Adrenal gland (tissue), 12 donors: Measurements from ENCODE around the gene SEMA6A. TPM values are rescaled to one million over a fixed set of nuclear protein-coding genes. Genes with fewer than 3 reads are reported as not detected.

Experiments used
- DNase-seq, 7 donors: peaks; one replicate each; pipeline ENCODE4 v3.0.0-alpha.2; 2019 to 2020
- H3K27ac ChIP-seq, 5 donors: fragments of 200-600 bp; sonication (generic) in 4 of 5; 1 replicate in 3 of 5; 2 replicates in 2 of 5; pipeline versions ENCODE4 v1.5.1 to v1.8.0; 2016 to 2020; ENCODE audit warnings: mild to moderate bottlenecking in 1 of 5
- H3K27me3 ChIP-seq: fragments of 200-600 bp; 2 replicates; pipeline ENCODE4 v1.8.0; 2021
- H3K36me3 ChIP-seq, 2 donors: fragments of 200-600 bp; replicated peaks in 1 of 2; 1 replicate in 1 of 2; 2 replicates in 1 of 2; pipeline versions ENCODE4 v1.5.1 to v1.8.0; 2018 to 2022
- H3K4me1 ChIP-seq, 2 donors: fragments of 200-600 bp; replicated peaks in 1 of 2; 1 replicate in 1 of 2; 2 replicates in 1 of 2; pipeline versions ENCODE4 v1.5.1 to v1.8.0; 2018 to 2021
- H3K4me3 ChIP-seq, 4 donors: fragments of 200-600 bp; sonication (generic) in 3 of 4; one replicate each; pipeline ENCODE4 v1.5.1; 2016 to 2018
- H3K9me3 ChIP-seq, 3 donors: fragments of 200-600 bp; sonication (generic) in 1 of 3; replicated peaks in 1 of 3; 1 replicate in 2 of 3; 2 replicates in 1 of 3; pipeline versions ENCODE4 v1.5.1 to v1.8.0; 2016 to 2021
- CTCF ChIP-seq, 6 experiments: fragments of 450-650 bp in 4 of 6; fragments of 200-600 bp in 2 of 6; sonication (generic) in 1 of 6; IDR thresholded peaks; 1 replicate in 5 of 6; 2 replicates in 1 of 6; pipeline versions ENCODE4 v1.5.1 to v1.8.0; 2016 to 2021; ENCODE audit warnings: antibody characterized with exemption in 6 of 6, mild to moderate bottlenecking in 2 of 6, moderate library complexity in 1 of 6
- POLR2A ChIP-seq, 2 donors: fragments of 450-650 bp; IDR thresholded peaks; one replicate each; pipeline ENCODE4 v1.6.1; 2017; ENCODE audit warnings: antibody characterized with exemption in 2 of 2, mild to moderate bottlenecking in 2 of 2, moderate library complexity in 1 of 2
- WGBS, 4 donors: extraction: QIAGEN DNeasy Blood & Tissue Kit in 2 of 4; methylation state at CpG; one replicate each; pipeline versions ENCODE4 v1.1.5 to v1.1.7; 2013 to 2017; 5-methylcytosine and 5-hydroxymethylcytosine counted together
- intact Hi-C, 2 donors: fragments of 100-400 bp; cut with DNase I; formaldehyde crosslinking; loops; one replicate each; pipeline versions ENCODE4 v1.14.1 to v1.15.0; 2022 to 2023
- polyA plus RNA-seq, 3 donors: library from polyadenylated mRNA; stranded (reverse); fragments of 200-250 nt in 2 of 3; fragments of 350-450 nt in 1 of 3; fragmentation: Illumina TruSeq in 1 of 3; extraction: RNeasy Lipid Tissue Mini Kit (QIAGEN cat#74804) in 1 of 3; gene quantifications; one replicate each; pipeline ENCODE4 v1.2.3, GENCODE V29; 2013 to 2014
- total RNA-seq, 9 donors: library from RNA; depleted of rRNA in 4 of 9; stranded (reverse); fragments of >200 nt in 4 of 9; fragments of 120-200 nt in 1 of 9; fragmentation: NEBNext Ultra II Directional in 1 of 9; extraction: Animal tissue kit (Norgen Biotek cat#: 25700) in 1 of 9; gene quantifications; one replicate each; pipeline versions ENCODE4 v1.1.0 to v1.2.4, GENCODE V29; 2013 to 2023
- donor health status: healthy with polysubstance abuse.
- donor health status: Bipolar disorder and iron deficiency.
- donor health status: DM: yes; HTN: yes; CAD: no.
- donor health status: DM: no; HTN: no; CAD: no.
- donor health status: DM: no; HTN: no; CAD: no.
- donor health status: DM: yes; HTN: yes; CAD: no.

Gene SEMA6A
- total and polyA plus RNA-seq, 12 donors = 55.1 to 182 (median 124) TPM

GRCh38 chr5:116467465-116467843 is 107.2 kb downstream of the SEMA6A start:
- no peaks in the 10 kb centered on the region for H3K27me3 ChIP-seq
- H3K4me1 ChIP-seq = peaks cover 10 to 28% of the 10 kb centered on the region in 2 donors
- DNase-seq = no peak
- peaks cover 0 to 40% of the 10 kb centered on the region in 2 donors for H3K36me3 ChIP-seq
- no peak overlapping the region for H3K4me3 ChIP-seq
- TF ChIP-seq CTCF (IDR thresholded peaks at IDR 0.05) = no peak
- TF ChIP-seq POLR2A (IDR thresholded peaks at IDR 0.05) = no peak
- H3K9me3 ChIP-seq = no peaks in the 10 kb centered on the region
- intact Hi-C loops = no loop called here
- WGBS, 4 donors = 86 to 96% (median 91%) methylated on average over 3 to 5 of the region's 5 CpGs
- H3K27ac ChIP-seq = no peak overlapping the region

GRCh38 chr5:116466727-116467464 is 107.7 kb downstream of the SEMA6A start:
- 73 to 87% (median 80%) methylated on average over 7 of the region's 7 CpGs for WGBS, 4 donors
- H3K36me3 ChIP-seq = peaks cover 0 to 34% of the 10 kb centered on the region in 2 donors
- peaks cover 14 to 33% of the 10 kb centered on the region in 2 donors for H3K4me1 ChIP-seq

GRCh38 chr5:116465411-116465810 is 109.2 kb downstream of the SEMA6A start:
- DNase-seq = no peak

More at GRCh38 chr5:116466727-116467464, 107.7 kb downstream of the SEMA6A start:
- TF ChIP-seq POLR2A (IDR thresholded peaks at IDR 0.05) (no peak), CTCF (IDR thresholded peaks at IDR 0.05) (no peak)
- Histone ChIP-seq H3K27me3 (no peaks in the 10 kb centered on the region), H3K9me3 (no peaks in the 10 kb centered on the region), H3K27ac (no peak overlapping the region), H3K4me3 (no peak overlapping the region)
- DNase-seq = no peak
- intact Hi-C loops = no loop called here

More at GRCh38 chr5:116465411-116465810, 109.2 kb downstream of the SEMA6A start:
- H3K27ac ChIP-seq = no peak overlapping the region
- H3K9me3 ChIP-seq = no peaks in the 10 kb centered on the region
- H3K36me3 ChIP-seq = peaks cover 0 to 27% of the 10 kb centered on the region in 2 donors
- intact Hi-C loops = no loop called here
- H3K4me3 ChIP-seq = no peak overlapping the region
- no peak for TF ChIP-seq CTCF (IDR thresholded peaks at IDR 0.05)
- TF ChIP-seq POLR2A (IDR thresholded peaks at IDR 0.05) = no peak
- no peaks in the 10 kb centered on the region for H3K27me3 ChIP-seq
- peaks cover 16 to 38% of the 10 kb centered on the region in 2 donors for H3K4me1 ChIP-seq
- 87 to 96% (median 94%) methylated on average over 3 of the region's 3 CpGs for WGBS, 4 donors
